Type B pancreatic cell (in vitro differentiated cells): ENCODE results near the gene TRPC6. TPM values are rescaled to one million over a fixed set of nuclear protein-coding genes. Genes with fewer than 3 reads are reported as not detected.

Source experiments
- DNase-seq: peaks from one replicate; pipeline ENCODE4 v3.0.0; 2021; ENCODE audit warnings: mixed read lengths; ENCODE audit not compliant: unreplicated experiment; ENCODE audit errors: extremely low spot score
- H3K27ac Mint-ChIP-seq: 2 replicates; pipeline ENCODE4 v1.8.0; 2021; ENCODE audit warnings: mild to moderate bottlenecking, mixed read lengths
- H3K27me3 Mint-ChIP-seq: 2 replicates; pipeline ENCODE4 v1.8.0; 2021; ENCODE audit warnings: mixed read lengths
- H3K36me3 Mint-ChIP-seq: 2 replicates; pipeline ENCODE4 v1.8.0; 2021; ENCODE audit warnings: mixed read lengths
- H3K4me1 Mint-ChIP-seq: one replicate; pipeline ENCODE4 v1.8.0; 2021; ENCODE audit warnings: mixed read lengths; ENCODE audit not compliant: unreplicated experiment
- H3K4me3 Mint-ChIP-seq: 2 replicates; pipeline ENCODE4 v1.8.0; 2021; ENCODE audit warnings: mild to moderate bottlenecking, mixed read lengths
- H3K9me3 Mint-ChIP-seq: 2 replicates; pipeline ENCODE4 v1.8.0; 2021; ENCODE audit warnings: mixed read lengths
- CTCF ChIP-seq: fragments of 200-600 bp; sonication (generic); conservative IDR thresholded peaks from 2 replicates; pipeline ENCODE4 v1.5.0; 2021; ENCODE audit warnings: antibody characterized with exemption, mild to moderate bottlenecking
- long read RNA-seq: library from polyadenylated mRNA; unstranded; transcript quantifications from one replicate; pipeline ENCODE4 v2.0.0, GENCODE V29; 2020
- total RNA-seq: library from RNA; stranded (reverse); gene quantifications from 2 replicates; pipeline ENCODE4 v1.2.1, GENCODE V29; 2021; ENCODE audit warnings: low replicate concordance

The TRPC6 gene
- 0.48 and 1.5 TPM in 2 replicates for total RNA-seq
- long read RNA-seq, partial matches to known transcripts = 1 of 1 reads
- long read RNA-seq, other reads (novel, unspliced or antisense) = 0 of 1 reads

- H3K4me1 Mint-ChIP-seq = no peaks in the 10 kb centered on the region
- DNase-seq = peak; percentile 70
- peaks cover 5% of the 10 kb centered on the region for H3K9me3 Mint-ChIP-seq
- no peaks in the 10 kb centered on the region for H3K36me3 Mint-ChIP-seq
- TF ChIP-seq CTCF = no peak
- H3K27ac Mint-ChIP-seq = no peak within 1 kb of the TSS
- peak within 1 kb of the TSS; percentile 85 for H3K4me3 Mint-ChIP-seq
- peaks cover 75% of the 10 kb centered on the region for H3K27me3 Mint-ChIP-seq
Observed at GRCh38 chr11:101583251-101584128, at the start of gene TRPC6. TSS of gene TRPC6 (minus strand) at chr11:101584007. CDS start at chr11:101583503, 504 bp downstream.

DNA sequence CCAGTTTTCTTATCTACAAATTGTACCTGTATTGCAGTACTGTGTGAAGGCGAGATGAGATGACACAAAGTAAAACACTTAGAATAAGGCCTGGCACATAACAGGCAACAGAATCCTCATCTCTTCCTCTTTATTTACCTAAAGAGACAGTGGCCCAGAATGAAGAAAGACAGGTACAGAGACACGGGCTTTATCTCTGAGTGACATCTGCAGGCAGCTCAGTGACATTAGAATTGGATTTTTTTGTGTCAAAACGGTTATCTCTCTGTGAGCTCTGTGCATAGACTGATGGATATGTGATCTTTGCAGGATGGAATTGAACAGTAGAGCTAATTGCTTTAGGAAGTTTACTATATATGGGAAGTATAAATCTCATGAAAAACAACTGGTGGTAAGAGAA is 36.2 kb upstream of the TRPC6 start:
- Mint-ChIP-seq H3K4me1 (no peaks in the 10 kb centered on the region), H3K9me3 (no peaks in the 10 kb centered on the region), H3K36me3 (no peaks in the 10 kb centered on the region), H3K4me3 (no peak overlapping the region), H3K27me3 (peaks cover 3% of the 10 kb centered on the region), H3K27ac (no peak overlapping the region)
- DNase-seq = no peak
- TF ChIP-seq CTCF = no peak

DNA sequence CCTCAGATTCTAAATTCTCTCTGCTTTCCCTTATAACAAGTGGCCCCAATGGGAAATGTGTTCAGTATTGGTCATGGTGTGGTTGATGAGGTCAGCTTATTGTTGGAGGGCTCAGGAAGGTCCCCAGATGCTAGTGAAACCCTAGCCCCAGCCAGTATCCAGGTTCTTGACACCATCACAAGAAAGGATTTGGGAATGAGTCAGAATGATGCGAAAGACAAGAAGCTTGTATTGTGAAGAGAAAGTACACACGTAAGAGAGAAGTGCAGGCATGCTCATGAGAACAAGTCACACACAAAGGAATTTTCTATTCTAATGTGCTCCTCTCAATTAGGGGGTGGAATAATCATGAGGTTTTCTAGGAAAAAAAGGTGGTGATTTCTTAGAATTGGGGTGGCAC is 34.9 kb upstream of the TRPC6 start:
- TF ChIP-seq CTCF = no peak
- Mint-ChIP-seq H3K9me3 (no peaks in the 10 kb centered on the region), H3K27ac (no peak overlapping the region), H3K4me1 (no peaks in the 10 kb centered on the region), H3K4me3 (no peak overlapping the region), H3K36me3 (no peaks in the 10 kb centered on the region), H3K27me3 (peaks cover 7% of the 10 kb centered on the region)
- no peak for DNase-seq

GRCh38 chr11:101617735-101618332 is 34.0 kb upstream of the TRPC6 start:
- Mint-ChIP-seq H3K9me3 (no peaks in the 10 kb centered on the region), H3K4me1 (no peaks in the 10 kb centered on the region), H3K4me3 (no peak overlapping the region), H3K27me3 (peaks cover 10% of the 10 kb centered on the region), H3K27ac (no peak overlapping the region), H3K36me3 (no peaks in the 10 kb centered on the region)
- DNase-seq = no peak
- no peak for TF ChIP-seq CTCF

GRCh38 chr11:101612481-101612880 is 28.7 kb upstream of the TRPC6 start:
- Mint-ChIP-seq H3K9me3 (no peaks in the 10 kb centered on the region), H3K27ac (no peak overlapping the region), H3K4me3 (no peak overlapping the region), H3K36me3 (no peaks in the 10 kb centered on the region), H3K4me1 (no peaks in the 10 kb centered on the region), H3K27me3 (peaks cover 10% of the 10 kb centered on the region)
- TF ChIP-seq CTCF = no peak
- no peak for DNase-seq
